ENCODE measurements around the gene APLN. TPM values are rescaled to one million over a fixed set of nuclear protein-coding genes. Genes with fewer than 3 reads are reported as not detected.

APLN gene
- total RNA-seq, 1 experiment from 2014 or later, result 8.5 TPM

DNA sequence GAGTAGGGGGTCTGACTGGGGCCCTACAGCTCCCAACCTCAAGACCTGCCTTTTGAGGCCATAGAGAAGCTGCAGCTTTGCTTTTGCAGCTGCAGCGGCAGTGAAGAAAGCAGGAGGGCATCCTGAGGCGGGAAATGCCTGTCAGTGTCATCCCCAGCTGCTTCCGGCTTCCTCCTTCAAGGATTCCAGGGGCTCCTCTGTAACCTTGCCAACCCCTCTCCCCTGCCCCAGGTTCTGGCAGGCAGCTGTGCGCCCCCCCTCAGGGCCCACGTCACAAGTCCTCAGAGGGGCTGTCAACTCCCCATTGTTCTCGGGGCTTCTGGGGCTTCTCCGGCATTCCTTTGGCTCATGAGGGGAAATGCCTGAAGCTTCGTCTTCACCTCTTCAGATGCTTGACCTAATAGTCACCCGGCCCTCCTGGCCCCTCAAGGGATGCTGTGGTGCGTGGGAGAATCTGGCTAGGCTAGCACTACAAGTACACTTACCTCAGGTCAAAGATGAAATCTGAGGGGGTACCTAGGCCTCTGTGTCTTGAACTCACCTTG lies 31.9 kb downstream of the APLN start:
- intact Hi-C loops (cut with micrococcal nuclease), result no loop called here
- H3K4me2 ChIP-seq (ENCODE audit: low read length), result no peak overlapping the region
- no peak overlapping the region for H3K9ac ChIP-seq (ENCODE audit: low read length)
- POLR2A ChIA-PET (ENCODE audit: unreplicated experiment), result no interaction called here
- no TSS peak for BruUV-seq (replicated peaks)
- no peak overlapping the region for H3K27ac ChIP-seq (ENCODE audit: low read length)
- no peak overlapping the region for H2AFZ ChIP-seq (ENCODE audit: low read length)
- DNase-seq (no peak), ATAC-seq (no peak)
- no peak overlapping the region for H3K4me3 ChIP-seq (ENCODE audit: low read length)
- H3F3A ChIP-seq (ENCODE audit: low read length, unreplicated experiment), result no peaks in the 10 kb centered on the region
- TF ChIP-seq EZH2 (IDR thresholded peaks at IDR 0.05; ENCODE audit: low read length, unreplicated experiment) (no peak), EZH2phosphoT487 (IDR thresholded peaks at IDR 0.05; ENCODE audit: borderline replicate concordance, low read length) (no peak)
- TF ChIP-seq, protein P1, sequence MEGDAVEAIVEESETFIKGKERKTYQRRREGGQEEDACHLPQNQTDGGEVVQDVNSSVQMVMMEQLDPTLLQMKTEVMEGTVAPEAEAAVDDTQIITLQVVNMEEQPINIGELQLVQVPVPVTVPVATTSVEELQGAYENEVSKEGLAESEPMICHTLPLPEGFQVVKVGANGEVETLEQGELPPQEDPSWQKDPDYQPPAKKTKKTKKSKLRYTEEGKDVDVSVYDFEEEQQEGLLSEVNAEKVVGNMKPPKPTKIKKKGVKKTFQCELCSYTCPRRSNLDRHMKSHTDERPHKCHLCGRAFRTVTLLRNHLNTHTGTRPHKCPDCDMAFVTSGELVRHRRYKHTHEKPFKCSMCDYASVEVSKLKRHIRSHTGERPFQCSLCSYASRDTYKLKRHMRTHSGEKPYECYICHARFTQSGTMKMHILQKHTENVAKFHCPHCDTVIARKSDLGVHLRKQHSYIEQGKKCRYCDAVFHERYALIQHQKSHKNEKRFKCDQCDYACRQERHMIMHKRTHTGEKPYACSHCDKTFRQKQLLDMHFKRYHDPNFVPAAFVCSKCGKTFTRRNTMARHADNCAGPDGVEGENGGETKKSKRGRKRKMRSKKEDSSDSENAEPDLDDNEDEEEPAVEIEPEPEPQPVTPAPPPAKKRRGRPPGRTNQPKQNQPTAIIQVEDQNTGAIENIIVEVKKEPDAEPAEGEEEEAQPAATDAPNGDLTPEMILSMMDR (conservative IDR thresholded peaks at IDR 0.05; ENCODE audit: low read depth, low read length), result no peak
- no peaks in the 10 kb centered on the region for H4K20me1 ChIP-seq (ENCODE audit: low read length)
- H3K36me3 ChIP-seq (ENCODE audit: low read depth, low read length), result no peaks in the 10 kb centered on the region
- H3K9me3 ChIP-seq (ENCODE audit: low read length), result no peaks in the 10 kb centered on the region
- no peaks in the 10 kb centered on the region for H3K27me3 ChIP-seq (ENCODE audit: low read length)
- CTCF ChIA-PET, result no interaction called here
- H3K4me1 ChIP-seq (ENCODE audit: insufficient read depth, low read length), result no peaks in the 10 kb centered on the region
- H3K9me2 ChIP-seq (replicated peaks; ENCODE audit: low read length), result no peaks in the 10 kb centered on the region
- H3K79me2 ChIP-seq (ENCODE audit: low read length), result no peaks in the 10 kb centered on the region

DNA sequence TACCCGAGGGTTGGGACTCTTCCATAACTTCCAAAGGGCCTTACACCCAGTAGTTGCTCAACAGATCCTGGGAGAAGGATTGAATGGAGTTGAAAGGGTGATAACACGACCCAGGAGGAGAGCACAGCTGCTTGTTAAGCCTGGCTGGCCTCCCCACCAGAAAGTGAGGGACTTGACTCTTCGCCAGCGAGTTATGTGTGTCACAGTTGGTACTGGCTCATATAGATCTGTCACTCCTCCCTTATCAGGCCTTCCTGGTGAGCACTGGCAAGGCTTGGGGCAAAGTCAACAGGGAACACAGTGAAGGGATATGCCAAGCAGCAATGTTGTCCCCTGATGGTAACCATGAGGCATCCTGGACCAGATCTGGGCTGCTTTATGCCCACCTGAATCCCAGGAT lies 35.8 kb downstream of the APLN start:
- Histone ChIP-seq H3K9me3 (ENCODE audit: low read length) (no peaks in the 10 kb centered on the region), H3K27me3 (ENCODE audit: low read length) (no peaks in the 10 kb centered on the region), H3K4me2 (ENCODE audit: low read length) (no peak overlapping the region), H3K79me2 (ENCODE audit: low read length) (no peaks in the 10 kb centered on the region), H3K9me2 (replicated peaks; ENCODE audit: low read length) (no peaks in the 10 kb centered on the region), H3K27ac (ENCODE audit: low read length) (no peak overlapping the region), H3F3A (ENCODE audit: low read length, unreplicated experiment) (no peaks in the 10 kb centered on the region), H3K4me3 (ENCODE audit: low read length) (no peak overlapping the region), H3K36me3 (ENCODE audit: low read depth, low read length) (no peaks in the 10 kb centered on the region), H3K4me1 (ENCODE audit: insufficient read depth, low read length) (no peaks in the 10 kb centered on the region), H3K9ac (ENCODE audit: low read length) (no peak overlapping the region), H2AFZ (ENCODE audit: low read length) (no peak overlapping the region), H4K20me1 (ENCODE audit: low read length) (no peaks in the 10 kb centered on the region)
- POLR2A ChIA-PET (ENCODE audit: unreplicated experiment), result no interaction called here
- TF ChIP-seq EZH2 (IDR thresholded peaks at IDR 0.05; ENCODE audit: low read length, unreplicated experiment), result no peak
- TF ChIP-seq EZH2phosphoT487 (IDR thresholded peaks at IDR 0.05; ENCODE audit: borderline replicate concordance, low read length), result no peak
- TF ChIP-seq, protein P1 (conservative IDR thresholded peaks at IDR 0.05; ENCODE audit: low read depth, low read length), result no peak
- no TSS peak for BruUV-seq (replicated peaks)
- DNase-seq, result no peak
- intact Hi-C loops (cut with micrococcal nuclease), result no loop called here
- ATAC-seq, result no peak
- CTCF ChIA-PET, result no interaction called here

DNA sequence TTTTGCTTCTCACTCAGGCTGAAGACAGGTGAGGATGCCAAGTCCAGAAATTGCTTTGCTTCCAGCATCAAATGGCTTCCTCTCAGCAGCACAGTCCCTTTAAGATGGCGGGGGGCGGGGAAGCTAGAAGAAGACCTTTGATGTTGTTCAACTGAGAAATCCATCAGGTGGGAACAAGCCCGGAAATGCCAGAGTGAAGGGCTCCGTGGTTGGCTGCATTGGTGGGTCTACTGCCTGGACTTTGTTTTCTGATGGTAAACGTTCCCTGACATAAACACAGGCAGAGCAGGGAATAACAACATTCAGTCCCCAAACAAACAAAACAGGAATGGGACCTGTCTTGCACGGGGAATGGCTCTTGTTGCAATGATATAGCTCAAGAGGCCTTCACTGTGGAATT lies 37.3 kb downstream of the APLN start:
- intact Hi-C loops (cut with micrococcal nuclease), result no loop called here
- no peaks in the 10 kb centered on the region for H3F3A ChIP-seq (ENCODE audit: low read length, unreplicated experiment)
- DNase-seq (no peak), ATAC-seq (no peak)
- no peaks in the 10 kb centered on the region for H3K36me3 ChIP-seq (ENCODE audit: low read depth, low read length)
- no peaks in the 10 kb centered on the region for H3K9me2 ChIP-seq (replicated peaks; ENCODE audit: low read length)
- no peaks in the 10 kb centered on the region for H3K4me1 ChIP-seq (ENCODE audit: insufficient read depth, low read length)
- ChIA-PET POLR2A (ENCODE audit: unreplicated experiment) (no interaction called here), CTCF (no interaction called here)
- H3K9me3 ChIP-seq (ENCODE audit: low read length), result no peaks in the 10 kb centered on the region
- no peak overlapping the region for H3K4me3 ChIP-seq (ENCODE audit: low read length)
- H3K79me2 ChIP-seq (ENCODE audit: low read length), result no peaks in the 10 kb centered on the region
- H3K27me3 ChIP-seq (ENCODE audit: low read length), result no peaks in the 10 kb centered on the region
- no peaks in the 10 kb centered on the region for H4K20me1 ChIP-seq (ENCODE audit: low read length)
- no peak overlapping the region for H3K27ac ChIP-seq (ENCODE audit: low read length)
- BruUV-seq (replicated peaks), result no TSS peak
- TF ChIP-seq EZH2 (IDR thresholded peaks at IDR 0.05; ENCODE audit: low read length, unreplicated experiment), result no peak
- no peak for TF ChIP-seq EZH2phosphoT487 (IDR thresholded peaks at IDR 0.05; ENCODE audit: borderline replicate concordance, low read length)
- TF ChIP-seq, protein P1 (conservative IDR thresholded peaks at IDR 0.05; ENCODE audit: low read depth, low read length), result no peak
- H2AFZ ChIP-seq (ENCODE audit: low read length), result no peak overlapping the region
- no peak overlapping the region for H3K4me2 ChIP-seq (ENCODE audit: low read length)
- H3K9ac ChIP-seq (ENCODE audit: low read length), result no peak overlapping the region
